Ishikawa (cell line): Measurements from ENCODE around the gene NUP50.

Experiments
- CEBPB ChIP-seq: IDR thresholded peaks from 2 replicates; pipeline ENCODE4 v1.6.1; 2012
- CREB1 ChIP-seq: IDR thresholded peaks from 2 replicates; pipeline ENCODE4 v1.6.1; 2012; ENCODE audit warnings: low read depth
- EGR1 ChIP-seq: IDR thresholded peaks from 2 replicates; pipeline ENCODE4 v1.6.1; 2012
- EP300 ChIP-seq: IDR thresholded peaks from 2 replicates; pipeline ENCODE4 v1.6.1; 2012; ENCODE audit warnings: borderline replicate concordance
- FOXM1 ChIP-seq: IDR thresholded peaks from 2 replicates; pipeline ENCODE4 v1.6.1; 2012; ENCODE audit warnings: low read depth, borderline replicate concordance
- NFIC ChIP-seq: IDR thresholded peaks from 2 replicates; pipeline ENCODE4 v1.6.1; 2012
- RAD21 ChIP-seq: IDR thresholded peaks from 2 replicates; pipeline ENCODE4 v1.6.1; 2012; ENCODE audit warnings: low read depth
- TAF1 ChIP-seq: IDR thresholded peaks from 2 replicates; pipeline ENCODE4 v1.6.1; 2012; ENCODE audit warnings: low read depth, mild to moderate bottlenecking
- TCF12 ChIP-seq: IDR thresholded peaks from 2 replicates; pipeline ENCODE4 v1.6.1; 2012; ENCODE audit warnings: low read depth
- TEAD4 ChIP-seq: IDR thresholded peaks from 2 replicates; pipeline ENCODE4 v1.6.1; 2012
- YY1 ChIP-seq: IDR thresholded peaks from 2 replicates; pipeline ENCODE4 v1.6.1; 2012; ENCODE audit warnings: low read depth
- ZBTB7A ChIP-seq: IDR thresholded peaks from 2 replicates; pipeline ENCODE4 v1.6.1; 2012; ENCODE audit warnings: low read depth
- TF ChIP-seq, protein P1 (sequence below): IDR thresholded peaks from 2 replicates; pipeline ENCODE4 v1.6.1; 2012; ENCODE audit warnings: low read depth, mild to moderate bottlenecking
- TF ChIP-seq, protein P2 (sequence below): IDR thresholded peaks from 2 replicates; pipeline ENCODE4 v1.6.1; 2012
- TF ChIP-seq, protein P3 (sequence below): IDR thresholded peaks from 2 replicates; pipeline ENCODE4 v1.6.1; 2012

The NUP50 gene

DNA sequence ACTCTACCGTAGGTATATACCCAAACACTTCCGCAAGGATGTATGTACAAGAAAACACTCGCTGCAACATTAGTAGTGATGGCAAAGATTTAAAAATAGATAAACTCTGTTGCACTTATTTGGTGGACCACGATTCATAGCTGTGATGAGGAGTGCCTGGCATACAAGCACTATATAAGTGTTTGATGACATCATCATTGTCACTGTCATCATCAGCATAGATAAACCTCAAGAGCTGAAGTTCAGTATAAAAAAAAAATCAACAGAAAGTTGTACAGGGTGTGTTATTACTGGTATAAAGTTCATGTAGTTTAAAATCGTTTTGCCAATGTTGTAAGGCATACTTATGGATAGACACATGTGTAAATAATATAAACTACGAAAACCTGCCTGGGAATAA, 24.0 kb upstream of the NUP50 start:
- no peak for TF ChIP-seq FOXM1
- no peak for TF ChIP-seq YY1
- TF ChIP-seq TCF12: no peak
- TF ChIP-seq CREB1: no peak

DNA sequence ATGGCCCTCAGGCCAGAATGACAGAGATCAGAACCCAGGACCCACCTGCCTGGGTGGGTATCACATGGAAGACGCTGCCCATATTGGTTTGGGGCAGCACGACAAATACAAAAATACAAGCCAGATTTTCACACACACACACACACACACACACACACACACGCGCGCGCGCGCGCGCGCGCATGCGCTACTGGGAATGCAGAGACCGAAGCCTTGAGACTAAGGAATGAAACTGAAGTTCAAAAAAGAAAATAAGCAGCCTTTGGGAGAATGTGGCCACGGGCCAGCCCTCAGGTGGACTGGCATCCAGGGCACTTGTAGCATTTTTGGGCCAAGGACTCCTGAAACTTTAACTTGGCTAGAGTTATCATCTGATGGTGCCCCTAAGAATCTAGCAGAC, 21.3 kb upstream of the NUP50 start:
- TF ChIP-seq FOXM1 (no peak), TAF1 (no peak), ZBTB7A (no peak), EGR1 (no peak), EP300 (no peak), CEBPB (no peak), TCF12 (no peak), RAD21 (no peak)
- TF ChIP-seq, protein P1, sequence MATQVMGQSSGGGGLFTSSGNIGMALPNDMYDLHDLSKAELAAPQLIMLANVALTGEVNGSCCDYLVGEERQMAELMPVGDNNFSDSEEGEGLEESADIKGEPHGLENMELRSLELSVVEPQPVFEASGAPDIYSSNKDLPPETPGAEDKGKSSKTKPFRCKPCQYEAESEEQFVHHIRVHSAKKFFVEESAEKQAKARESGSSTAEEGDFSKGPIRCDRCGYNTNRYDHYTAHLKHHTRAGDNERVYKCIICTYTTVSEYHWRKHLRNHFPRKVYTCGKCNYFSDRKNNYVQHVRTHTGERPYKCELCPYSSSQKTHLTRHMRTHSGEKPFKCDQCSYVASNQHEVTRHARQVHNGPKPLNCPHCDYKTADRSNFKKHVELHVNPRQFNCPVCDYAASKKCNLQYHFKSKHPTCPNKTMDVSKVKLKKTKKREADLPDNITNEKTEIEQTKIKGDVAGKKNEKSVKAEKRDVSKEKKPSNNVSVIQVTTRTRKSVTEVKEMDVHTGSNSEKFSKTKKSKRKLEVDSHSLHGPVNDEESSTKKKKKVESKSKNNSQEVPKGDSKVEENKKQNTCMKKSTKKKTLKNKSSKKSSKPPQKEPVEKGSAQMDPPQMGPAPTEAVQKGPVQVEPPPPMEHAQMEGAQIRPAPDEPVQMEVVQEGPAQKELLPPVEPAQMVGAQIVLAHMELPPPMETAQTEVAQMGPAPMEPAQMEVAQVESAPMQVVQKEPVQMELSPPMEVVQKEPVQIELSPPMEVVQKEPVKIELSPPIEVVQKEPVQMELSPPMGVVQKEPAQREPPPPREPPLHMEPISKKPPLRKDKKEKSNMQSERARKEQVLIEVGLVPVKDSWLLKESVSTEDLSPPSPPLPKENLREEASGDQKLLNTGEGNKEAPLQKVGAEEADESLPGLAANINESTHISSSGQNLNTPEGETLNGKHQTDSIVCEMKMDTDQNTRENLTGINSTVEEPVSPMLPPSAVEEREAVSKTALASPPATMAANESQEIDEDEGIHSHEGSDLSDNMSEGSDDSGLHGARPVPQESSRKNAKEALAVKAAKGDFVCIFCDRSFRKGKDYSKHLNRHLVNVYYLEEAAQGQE: no peak
- TF ChIP-seq, protein P2, sequence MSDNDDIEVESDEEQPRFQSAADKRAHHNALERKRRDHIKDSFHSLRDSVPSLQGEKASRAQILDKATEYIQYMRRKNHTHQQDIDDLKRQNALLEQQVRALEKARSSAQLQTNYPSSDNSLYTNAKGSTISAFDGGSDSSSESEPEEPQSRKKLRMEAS: no peak

DNA sequence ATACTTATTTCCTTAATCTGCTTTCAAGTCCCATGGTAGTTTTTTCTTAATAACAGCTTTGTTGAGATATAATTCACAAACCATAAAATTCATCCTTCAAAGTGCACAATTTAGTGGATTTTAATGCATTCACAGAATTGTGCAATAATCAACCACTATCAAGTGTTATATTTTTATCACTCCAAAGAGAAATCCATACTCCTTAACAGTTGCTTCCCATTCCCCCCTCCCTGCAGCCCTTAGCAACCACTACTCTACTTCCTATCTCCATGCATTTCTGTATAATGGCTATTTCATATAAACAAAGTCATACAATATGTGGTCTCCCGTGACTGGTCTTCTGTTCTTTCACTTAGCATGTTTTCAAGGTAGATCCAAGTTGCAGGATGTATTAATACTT, 18.8 kb upstream of the NUP50 start:
- no peak for TF ChIP-seq TEAD4
- no peak for TF ChIP-seq EP300
- TF ChIP-seq, protein P3, sequence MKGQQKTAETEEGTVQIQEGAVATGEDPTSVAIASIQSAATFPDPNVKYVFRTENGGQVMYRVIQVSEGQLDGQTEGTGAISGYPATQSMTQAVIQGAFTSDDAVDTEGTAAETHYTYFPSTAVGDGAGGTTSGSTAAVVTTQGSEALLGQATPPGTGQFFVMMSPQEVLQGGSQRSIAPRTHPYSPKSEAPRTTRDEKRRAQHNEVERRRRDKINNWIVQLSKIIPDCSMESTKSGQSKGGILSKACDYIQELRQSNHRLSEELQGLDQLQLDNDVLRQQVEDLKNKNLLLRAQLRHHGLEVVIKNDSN: no peak
- TF ChIP-seq EGR1: no peak
- no peak for TF ChIP-seq CEBPB
- no peak for TF ChIP-seq TAF1
- TF ChIP-seq YY1: no peak
- TF ChIP-seq, protein P2: no peak
- TF ChIP-seq RAD21: no peak
- TF ChIP-seq FOXM1: no peak
- no peak for TF ChIP-seq NFIC
- TF ChIP-seq TCF12: no peak
- TF ChIP-seq ZBTB7A: no peak
- no peak for TF ChIP-seq CREB1
- TF ChIP-seq, protein P1: no peak

DNA sequence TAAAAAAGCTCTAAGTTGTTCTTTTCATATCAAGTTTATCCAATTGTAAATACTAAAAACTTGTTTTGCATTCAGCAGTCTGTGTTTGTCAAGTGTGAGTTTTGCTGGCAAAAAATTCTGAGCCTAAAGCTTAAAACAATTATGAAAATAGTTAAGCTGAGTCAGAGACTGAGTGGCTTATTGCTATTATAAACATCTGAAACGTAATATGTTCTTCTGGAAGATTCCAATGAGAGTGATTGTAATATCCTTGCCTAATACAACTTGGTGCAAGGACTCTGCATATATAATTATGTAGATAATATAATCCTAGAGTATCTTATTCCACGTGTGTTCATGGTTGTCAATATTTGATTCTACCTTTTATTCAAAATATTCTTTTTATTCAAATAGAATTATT, 14.1 kb upstream of the NUP50 start:
- TF ChIP-seq CREB1: no peak
- TF ChIP-seq ZBTB7A: no peak
- TF ChIP-seq TCF12: no peak
- TF ChIP-seq TAF1: no peak
- no peak for TF ChIP-seq EP300
- TF ChIP-seq NFIC: no peak
- TF ChIP-seq YY1: no peak
- TF ChIP-seq RAD21: no peak

DNA sequence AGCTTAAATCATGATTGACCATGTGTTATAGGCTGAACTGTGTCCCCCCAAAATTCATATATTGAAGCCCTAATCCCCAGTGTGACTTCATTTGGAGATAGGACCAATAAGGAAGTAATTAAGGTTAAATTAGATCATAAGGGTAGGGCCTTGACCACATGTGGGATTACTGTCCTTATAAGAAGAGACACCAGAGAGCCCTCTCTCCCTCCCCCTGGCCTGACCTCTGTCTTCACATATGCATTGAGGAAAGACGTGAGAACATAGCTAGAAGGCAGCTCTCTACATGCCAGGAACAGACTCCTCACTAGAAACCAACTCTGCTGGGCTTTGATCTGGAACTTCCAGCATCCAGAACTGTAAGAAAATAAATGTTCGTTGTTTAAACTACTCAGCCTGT, 13.6 kb upstream of the NUP50 start:
- TF ChIP-seq EP300 (no peak), CREB1 (no peak), CEBPB (no peak), RAD21 (no peak), EGR1 (no peak), NFIC (no peak), FOXM1 (no peak), TCF12 (no peak), YY1 (no peak), TEAD4 (no peak), ZBTB7A (no peak), TAF1 (no peak)
- TF ChIP-seq, protein P2: no peak
- TF ChIP-seq, protein P3: no peak
- TF ChIP-seq, protein P1: no peak
